ENCODE results near the gene TAS1R1. TPM values are rescaled to one million over a fixed set of nuclear protein-coding genes. Genes with fewer than 3 reads are reported as not detected.

TAS1R1 gene
- total RNA-seq, 4 donors from 2014 or later = not detected

DNA sequence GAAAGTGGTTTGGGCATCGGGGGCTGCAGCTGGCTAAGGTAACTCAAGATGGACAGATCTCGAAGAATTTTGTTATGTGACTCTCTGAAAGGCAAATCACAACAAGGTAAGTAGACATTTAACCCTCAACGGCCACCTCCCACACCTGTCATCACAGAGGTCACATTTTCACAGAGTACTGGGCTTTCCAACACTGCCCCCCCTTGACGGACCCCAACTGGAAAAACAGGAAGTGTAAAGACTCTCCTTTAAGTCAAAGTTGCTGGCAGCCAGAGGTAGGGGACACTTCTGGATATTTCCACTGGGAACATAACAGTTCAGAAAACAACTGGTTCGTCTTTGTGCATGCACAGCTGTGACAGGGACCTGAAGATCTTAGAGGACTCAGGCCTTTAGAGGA, 23.1 kb upstream of the TAS1R1 start:
- Histone ChIP-seq H3K4me3 (replicated peaks in 1 of 3) (no peak overlapping the region), H3K36me3 (peaks cover 40 to 45% of the 10 kb centered on the region in 2 donors), H3K27ac (no peak overlapping the region), H3K4me1 (no peaks in the 10 kb centered on the region), H3K27me3 (no peaks in the 10 kb centered on the region), H3K9me3 (no peaks in the 10 kb centered on the region)
- no peak for DNase-seq
- WGBS, 2 donors = 88 to 92% methylated on average over 5 of the region's 5 CpGs
- intact Hi-C loops (cut with DNase I) = no loop called here
- no peak for TF ChIP-seq POLR2A (IDR thresholded peaks at IDR 0.05)
- TF ChIP-seq, protein P1, sequence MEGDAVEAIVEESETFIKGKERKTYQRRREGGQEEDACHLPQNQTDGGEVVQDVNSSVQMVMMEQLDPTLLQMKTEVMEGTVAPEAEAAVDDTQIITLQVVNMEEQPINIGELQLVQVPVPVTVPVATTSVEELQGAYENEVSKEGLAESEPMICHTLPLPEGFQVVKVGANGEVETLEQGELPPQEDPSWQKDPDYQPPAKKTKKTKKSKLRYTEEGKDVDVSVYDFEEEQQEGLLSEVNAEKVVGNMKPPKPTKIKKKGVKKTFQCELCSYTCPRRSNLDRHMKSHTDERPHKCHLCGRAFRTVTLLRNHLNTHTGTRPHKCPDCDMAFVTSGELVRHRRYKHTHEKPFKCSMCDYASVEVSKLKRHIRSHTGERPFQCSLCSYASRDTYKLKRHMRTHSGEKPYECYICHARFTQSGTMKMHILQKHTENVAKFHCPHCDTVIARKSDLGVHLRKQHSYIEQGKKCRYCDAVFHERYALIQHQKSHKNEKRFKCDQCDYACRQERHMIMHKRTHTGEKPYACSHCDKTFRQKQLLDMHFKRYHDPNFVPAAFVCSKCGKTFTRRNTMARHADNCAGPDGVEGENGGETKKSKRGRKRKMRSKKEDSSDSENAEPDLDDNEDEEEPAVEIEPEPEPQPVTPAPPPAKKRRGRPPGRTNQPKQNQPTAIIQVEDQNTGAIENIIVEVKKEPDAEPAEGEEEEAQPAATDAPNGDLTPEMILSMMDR (IDR thresholded peaks at IDR 0.05) = no peak

DNA sequence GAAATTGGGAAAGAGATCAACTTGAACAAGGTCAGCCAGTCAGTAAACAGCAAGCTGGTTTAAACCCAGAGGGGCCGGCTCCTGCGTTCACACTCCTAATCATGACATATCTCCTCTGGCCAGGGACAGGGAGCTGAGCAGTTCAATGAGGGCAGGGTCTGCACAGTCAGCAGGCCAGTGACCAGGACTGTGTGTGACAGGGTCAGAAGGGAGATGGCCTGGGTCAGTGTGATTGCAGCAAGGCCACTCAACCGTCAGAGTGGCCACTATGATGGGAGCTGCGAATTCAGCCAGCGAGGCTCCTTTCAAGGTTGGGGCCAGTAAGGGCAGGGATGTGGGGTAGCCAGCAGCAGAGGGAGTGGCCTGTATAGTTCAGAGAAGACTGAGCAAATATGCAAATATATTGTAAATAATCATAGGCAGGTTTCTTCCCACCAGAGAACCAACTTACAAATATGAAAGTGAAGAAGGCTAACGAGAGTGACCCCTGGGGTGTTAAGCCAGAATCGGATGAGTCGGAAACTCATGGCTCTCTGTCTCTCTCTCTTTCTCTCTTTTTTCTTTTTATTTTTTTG, 20.8 kb upstream of the TAS1R1 start:
- Histone ChIP-seq H3K36me3 (peaks cover 28 to 34% of the 10 kb centered on the region in 2 donors), H3K4me1 (no peaks in the 10 kb centered on the region), H3K27ac (no peak overlapping the region), H3K9me3 (no peaks in the 10 kb centered on the region), H3K27me3 (no peaks in the 10 kb centered on the region), H3K4me3 (replicated peaks in 1 of 3) (no peak overlapping the region)
- intact Hi-C loops (cut with DNase I) = no loop called here
- 87 to 95% methylated on average over 8 of the region's 8 CpGs for WGBS, 2 donors
- DNase-seq = no peak
- TF ChIP-seq POLR2A (IDR thresholded peaks at IDR 0.05) = no peak
- TF ChIP-seq, protein P1 (IDR thresholded peaks at IDR 0.05) = no peak

DNA sequence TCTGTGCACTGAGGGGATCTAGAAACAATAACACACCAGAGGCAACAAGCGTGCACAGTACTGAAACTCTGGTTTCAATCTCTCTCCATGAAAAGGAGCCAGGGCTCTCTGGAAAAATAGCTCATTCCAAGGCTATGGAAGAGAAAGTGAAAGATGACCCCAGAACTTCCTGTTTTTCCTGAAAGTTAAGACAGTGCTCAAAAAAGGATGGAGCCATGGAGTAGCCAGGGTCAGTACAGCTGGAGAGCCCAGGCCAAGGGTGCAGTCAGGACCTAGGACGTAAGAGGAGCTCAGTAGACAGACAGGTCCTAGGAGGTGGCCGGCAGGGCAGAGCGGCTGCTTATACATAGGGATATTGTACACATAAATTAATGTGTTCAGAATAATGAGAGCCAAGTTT, 19.9 kb upstream of the TAS1R1 start:
- Histone ChIP-seq H3K4me1 (no peaks in the 10 kb centered on the region), H3K27ac (no peak overlapping the region), H3K36me3 (peaks cover 28 to 30% of the 10 kb centered on the region in 2 donors), H3K9me3 (no peaks in the 10 kb centered on the region), H3K27me3 (no peaks in the 10 kb centered on the region), H3K4me3 (replicated peaks in 1 of 3) (no peak overlapping the region)
- WGBS, 2 donors = 86 to 90% methylated on average over 4 of the region's 4 CpGs
- DNase-seq = no peak
- TF ChIP-seq, protein P1 (IDR thresholded peaks at IDR 0.05) = no peak
- TF ChIP-seq POLR2A (IDR thresholded peaks at IDR 0.05) = no peak
- intact Hi-C loops (cut with DNase I) = no loop called here

DNA sequence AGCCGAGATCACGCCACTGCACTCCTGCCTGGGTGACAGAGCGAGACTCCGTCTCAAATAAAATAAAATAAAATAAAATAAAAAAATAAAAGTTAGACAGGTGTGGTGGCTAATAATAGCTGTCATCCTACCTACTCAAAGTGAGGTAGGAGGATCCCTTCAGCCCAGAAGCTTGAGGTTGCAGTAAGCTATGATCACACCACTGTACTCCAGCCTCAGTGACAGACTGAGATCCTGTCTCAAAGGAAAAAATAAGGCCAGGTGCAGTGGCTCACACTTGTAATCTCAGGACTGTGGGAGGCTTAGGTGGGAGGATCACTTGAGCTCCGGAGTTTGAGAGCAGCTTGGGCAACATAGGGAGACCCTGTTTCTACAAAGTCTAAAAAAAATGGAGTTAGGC, 18.8 kb upstream of the TAS1R1 start:
- no peak overlapping the region for H3K27ac ChIP-seq
- 94 to 97% methylated on average over 4 of the region's 5 CpGs for WGBS, 2 donors
- TF ChIP-seq, protein P1 (IDR thresholded peaks at IDR 0.05) = no peak
- TF ChIP-seq POLR2A (IDR thresholded peaks at IDR 0.05) = no peak
- intact Hi-C loops (cut with DNase I) = no loop called here
- no peaks in the 10 kb centered on the region for H3K9me3 ChIP-seq
- H3K4me3 ChIP-seq (replicated peaks in 1 of 3) = no peak overlapping the region
- H3K27me3 ChIP-seq = no peaks in the 10 kb centered on the region
- H3K36me3 ChIP-seq = peaks cover 19 to 22% of the 10 kb centered on the region in 2 donors
- H3K4me1 ChIP-seq = no peaks in the 10 kb centered on the region
- DNase-seq = no peak

DNA sequence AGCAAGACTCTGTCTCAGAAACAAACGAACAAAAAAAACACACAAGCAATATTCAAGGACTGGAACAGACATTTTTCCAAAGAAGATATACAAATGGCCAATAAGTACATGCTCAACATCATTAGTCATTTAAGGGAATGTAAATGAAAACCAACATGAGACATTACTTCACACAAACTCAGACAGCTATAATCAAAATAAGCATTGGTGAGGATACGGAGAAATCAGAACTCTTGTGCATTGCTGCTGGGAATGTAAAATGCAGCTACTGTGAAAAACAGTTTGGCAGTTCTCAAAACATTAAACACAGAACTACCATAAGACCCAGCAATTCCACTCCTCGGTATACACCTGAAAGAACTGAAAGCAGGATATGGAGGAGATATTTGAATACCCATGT, 16.2 kb upstream of the TAS1R1 start:
- Histone ChIP-seq H3K27ac (no peak overlapping the region), H3K9me3 (no peaks in the 10 kb centered on the region), H3K4me3 (replicated peaks in 1 of 3) (no peak overlapping the region), H3K27me3 (no peaks in the 10 kb centered on the region), H3K4me1 (no peaks in the 10 kb centered on the region), H3K36me3 (peaks cover 5 to 8% of the 10 kb centered on the region in 2 donors)
- intact Hi-C loops (cut with DNase I) = no loop called here
- no peak for DNase-seq
- TF ChIP-seq POLR2A (IDR thresholded peaks at IDR 0.05) = no peak
- 58 to 62% methylated on average over 3 of the region's 3 CpGs for WGBS, 2 donors
